ENCODE results near the gene PRDM11. TPM values are rescaled to one million over a fixed set of nuclear protein-coding genes. Genes with fewer than 3 reads are reported as not detected.

Gene PRDM11
- total and polyA plus RNA-seq, 4 donors: 0.64 to 6.9 (median 2.8) TPM

- Histone ChIP-seq H3K27ac (ENCODE audit: low read depth in 1 of 2, low read length in 2 of 2) (no peak overlapping the region), H3K9ac (ENCODE audit: low read depth in 1 of 2, low read length in 2 of 2) (no peak overlapping the region), H3K4me3 (ENCODE audit: low read depth in 1 of 3, low read length in 3 of 3) (no peak overlapping the region), H3K9me3 (ENCODE audit: control insufficient read depth in 4 of 4, low read length in 3 of 4) (no peaks in the 10 kb centered on the region), H3K36me3 (ENCODE audit: control insufficient read depth in 4 of 4, insufficient read depth in 3 of 4, low read depth in 1 of 4, low read length in 3 of 4) (no peaks in the 10 kb centered on the region), H3K4me1 (ENCODE audit: control insufficient read depth in 4 of 4, insufficient read depth in 4 of 4, low read length in 3 of 4) (peaks cover 0 to 16% (median 13%) of the 10 kb centered on the region in 4 donors), H3K27me3 (ENCODE audit: control insufficient read depth in 4 of 4, insufficient read depth in 4 of 4, low read length in 3 of 4) (no peaks in the 10 kb centered on the region)
- TF ChIP-seq HNF4A (conservative IDR thresholded peaks at IDR 0.05) (peak; percentile 7 to 27), SP1 (IDR thresholded peaks at IDR 0.05) (peak; percentile 35), YY1 (IDR thresholded peaks at IDR 0.05) (no peak), NR2F2 (IDR thresholded peaks at IDR 0.05) (no peak), RAD21 (IDR thresholded peaks at IDR 0.05) (no peak)
- 50% methylated on average over 6 of the region's 6 CpGs for WGBS
- no peak for DNase-seq (ENCODE audit: low spot score)
These were observed 27.9 kb downstream of the PRDM11 start for GRCh38 chr11:45174168-45174835.

- no peak overlapping the region for H3K4me3 ChIP-seq (ENCODE audit: low read depth in 1 of 3, low read length in 3 of 3)
- TF ChIP-seq ZBTB33 (IDR thresholded peaks at IDR 0.05) (no peak), HNF4A (conservative IDR thresholded peaks at IDR 0.05) (peak in 1 of 2 donors; percentile 50), RXRA (IDR thresholded peaks at IDR 0.05) (peak in 1 of 2 donors; percentile 26), FOXA2 (IDR thresholded peaks at IDR 0.05) (no peak), SP1 (IDR thresholded peaks at IDR 0.05) (peak; percentile 16)
- whole genome bisulfite sequencing: 69% methylated on average over 4 of the region's 4 CpGs
- no peaks in the 10 kb centered on the region for H3K9me3 ChIP-seq (ENCODE audit: control insufficient read depth in 4 of 4, low read length in 3 of 4)
- no peaks in the 10 kb centered on the region for H3K27me3 ChIP-seq (ENCODE audit: control insufficient read depth in 4 of 4, insufficient read depth in 4 of 4, low read length in 3 of 4)
- no peaks in the 10 kb centered on the region for H3K36me3 ChIP-seq (ENCODE audit: control insufficient read depth in 4 of 4, insufficient read depth in 3 of 4, low read depth in 1 of 4, low read length in 3 of 4)
- no peak for DNase-seq (ENCODE audit: low spot score)
- peaks cover 0 to 19% (median 16%) of the 10 kb centered on the region in 4 donors for H3K4me1 ChIP-seq (ENCODE audit: control insufficient read depth in 4 of 4, insufficient read depth in 4 of 4, low read length in 3 of 4)
- no peak overlapping the region for H3K9ac ChIP-seq (ENCODE audit: low read depth in 1 of 2, low read length in 2 of 2)
- no peak overlapping the region for H3K27ac ChIP-seq (ENCODE audit: low read depth in 1 of 2, low read length in 2 of 2)
These were observed 28.5 kb downstream of the PRDM11 start for GRCh38 chr11:45174963-45175362.

GRCh38 chr11:45176996-45177395 lies 30.6 kb downstream of the PRDM11 start:
- H3K27ac ChIP-seq (ENCODE audit: low read depth in 1 of 2, low read length in 2 of 2): no peak overlapping the region
- no peaks in the 10 kb centered on the region for H3K9me3 ChIP-seq (ENCODE audit: control insufficient read depth in 4 of 4, low read length in 3 of 4)
- H3K4me3 ChIP-seq (ENCODE audit: low read depth in 1 of 3, low read length in 3 of 3): no peak overlapping the region
- WGBS: 91% methylated on average over 1 of the region's 1 CpG
- H3K9ac ChIP-seq (ENCODE audit: low read depth in 1 of 2, low read length in 2 of 2): no peak overlapping the region
- no peaks in the 10 kb centered on the region for H3K27me3 ChIP-seq (ENCODE audit: control insufficient read depth in 4 of 4, insufficient read depth in 4 of 4, low read length in 3 of 4)
- H3K36me3 ChIP-seq (ENCODE audit: control insufficient read depth in 4 of 4, insufficient read depth in 3 of 4, low read depth in 1 of 4, low read length in 3 of 4): no peaks in the 10 kb centered on the region
- DNase-seq (ENCODE audit: low spot score): no peak
- peaks cover 0 to 26% (median 18%) of the 10 kb centered on the region in 4 donors for H3K4me1 ChIP-seq (ENCODE audit: control insufficient read depth in 4 of 4, insufficient read depth in 4 of 4, low read length in 3 of 4)
- TF ChIP-seq NR2F2 (IDR thresholded peaks at IDR 0.05): no peak
- no peak for TF ChIP-seq FOXA2 (IDR thresholded peaks at IDR 0.05)
- TF ChIP-seq MAX (IDR thresholded peaks at IDR 0.05): no peak
- no peak for TF ChIP-seq JUND (IDR thresholded peaks at IDR 0.05)
- TF ChIP-seq GABPA (IDR thresholded peaks at IDR 0.05 in 1 of 2, conservative IDR thresholded peaks at IDR 0.05 in 1 of 2): no peak
- TF ChIP-seq ATF3 (IDR thresholded peaks at IDR 0.05): no peak

All from liver (tissue), 9 donors.